OCI-LY1 (cell line): ENCODE results near the gene CNP.

Source experiments
- EZH2 ChIP-seq: fragments of 200-600 bp; sonication (generic), shearing (Covaris generic); IDR thresholded peaks from 2 replicates; pipeline ENCODE4 v1.8.0; 2017; ENCODE audit warnings: borderline replicate concordance, mixed run types, mild to moderate bottlenecking, antibody characterized with exemption, low read length, moderate library complexity, mixed read lengths
- TF ChIP-seq, protein P1 (sequence below): fragments of 200-600 bp; sonication (generic), shearing (Covaris generic); IDR thresholded peaks from 2 replicates; pipeline ENCODE4 v1.5.1; 2017; ENCODE audit warnings: mild to moderate bottlenecking, antibody characterized with exemption, low read length, moderate library complexity, mixed read lengths

DNA sequence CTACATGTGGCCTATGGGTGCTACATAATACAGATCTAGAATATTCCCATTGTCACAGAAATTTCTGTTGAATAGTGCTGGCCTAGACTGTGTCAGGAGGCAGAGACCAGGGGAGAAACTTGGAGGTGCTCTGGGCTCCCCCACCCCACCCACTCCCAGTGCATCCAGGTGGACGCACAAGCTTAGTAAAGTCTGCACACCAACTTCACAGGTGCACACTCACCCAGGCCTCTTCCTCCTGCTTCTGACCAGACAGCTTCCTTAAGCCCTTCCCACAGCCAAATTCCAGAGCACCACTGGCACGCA is 7.6 kb upstream of the CNP start:
- TF ChIP-seq, protein P1, sequence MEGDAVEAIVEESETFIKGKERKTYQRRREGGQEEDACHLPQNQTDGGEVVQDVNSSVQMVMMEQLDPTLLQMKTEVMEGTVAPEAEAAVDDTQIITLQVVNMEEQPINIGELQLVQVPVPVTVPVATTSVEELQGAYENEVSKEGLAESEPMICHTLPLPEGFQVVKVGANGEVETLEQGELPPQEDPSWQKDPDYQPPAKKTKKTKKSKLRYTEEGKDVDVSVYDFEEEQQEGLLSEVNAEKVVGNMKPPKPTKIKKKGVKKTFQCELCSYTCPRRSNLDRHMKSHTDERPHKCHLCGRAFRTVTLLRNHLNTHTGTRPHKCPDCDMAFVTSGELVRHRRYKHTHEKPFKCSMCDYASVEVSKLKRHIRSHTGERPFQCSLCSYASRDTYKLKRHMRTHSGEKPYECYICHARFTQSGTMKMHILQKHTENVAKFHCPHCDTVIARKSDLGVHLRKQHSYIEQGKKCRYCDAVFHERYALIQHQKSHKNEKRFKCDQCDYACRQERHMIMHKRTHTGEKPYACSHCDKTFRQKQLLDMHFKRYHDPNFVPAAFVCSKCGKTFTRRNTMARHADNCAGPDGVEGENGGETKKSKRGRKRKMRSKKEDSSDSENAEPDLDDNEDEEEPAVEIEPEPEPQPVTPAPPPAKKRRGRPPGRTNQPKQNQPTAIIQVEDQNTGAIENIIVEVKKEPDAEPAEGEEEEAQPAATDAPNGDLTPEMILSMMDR = no peak
- no peak for TF ChIP-seq EZH2
